GM12892 (cell line): ENCODE data around the gene PGF.
"Not testable (repeated sequence)": the region's sequence is repeated elsewhere in the genome, so short reads cannot be mapped to it uniquely, and the experiment has no call there.

Experiments used
- DNase-seq: peaks from one replicate; pipeline ENCODE4 v3.0.0; 2011; ENCODE audit not compliant: insufficient read length
- FAIRE-seq: peaks from 2 replicates; lab custom pipeline; 2011; peaks lifted over from hg19 to GRCh38; lab: Jason Lieb, UNC
- POLR2A ChIP-seq: IDR thresholded peaks from 2 replicates; pipeline ENCODE4 v1.6.1; 2011; ENCODE audit warnings: low read depth, low read length, control low read depth
- POLR2AphosphoS5 ChIP-seq: IDR thresholded peaks from 2 replicates; pipeline ENCODE4 v1.6.1; 2011; ENCODE audit warnings: low read depth, low read length, control low read depth
- TAF1 ChIP-seq: IDR thresholded peaks from 2 replicates; pipeline ENCODE4 v1.6.1; 2011; ENCODE audit warnings: low read depth, mild to moderate bottlenecking, control low read depth, low read length, borderline replicate concordance

PGF gene

DNA sequence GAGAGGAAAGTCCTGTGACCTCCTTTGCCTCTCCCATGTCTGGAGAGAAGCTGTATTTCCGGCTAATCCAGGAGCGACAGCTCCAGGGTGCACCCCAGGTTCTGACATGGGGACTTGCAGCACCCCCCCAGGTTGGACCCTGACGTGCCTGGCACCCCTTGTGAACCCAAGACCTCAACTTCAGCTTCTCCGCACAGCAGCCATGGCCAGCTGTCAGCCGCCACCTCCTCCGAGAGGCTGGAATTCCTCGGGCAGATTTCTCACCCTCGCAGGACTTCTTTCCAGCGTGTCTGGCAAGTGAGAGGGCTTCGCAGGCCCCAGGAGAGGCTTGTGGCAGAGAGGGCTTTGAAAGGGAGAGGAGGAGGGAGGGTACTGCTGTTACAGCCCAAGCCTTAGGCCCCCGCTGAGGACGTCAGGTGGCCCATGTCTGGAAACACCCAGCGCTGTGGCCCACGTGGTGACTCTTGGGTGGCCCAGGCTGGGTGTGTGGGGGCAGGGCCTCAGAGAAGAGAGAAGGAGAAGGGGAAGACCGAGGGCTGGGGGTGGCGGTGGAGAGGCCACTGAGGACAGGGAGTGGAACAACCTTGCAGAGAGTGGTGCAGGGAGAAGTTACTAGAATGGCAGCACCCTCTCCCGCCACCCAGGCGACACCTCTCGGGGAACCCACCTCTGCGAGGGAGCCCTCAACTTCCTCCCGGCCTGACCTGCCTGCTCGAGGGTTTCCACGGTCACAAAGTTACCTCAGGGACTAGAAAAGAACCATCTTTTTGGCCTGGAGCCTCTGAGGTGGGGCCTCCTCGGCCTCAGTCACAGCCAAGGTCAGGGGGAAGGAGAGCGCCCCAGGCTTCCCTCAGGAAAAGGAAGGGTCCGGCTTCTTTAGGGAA, 20.7 kb downstream of the PGF start:
- TF ChIP-seq POLR2A (no peak), TAF1 (no peak), POLR2AphosphoS5 (no peak)
- DNase-seq (no peak), FAIRE-seq (no peak)

DNA sequence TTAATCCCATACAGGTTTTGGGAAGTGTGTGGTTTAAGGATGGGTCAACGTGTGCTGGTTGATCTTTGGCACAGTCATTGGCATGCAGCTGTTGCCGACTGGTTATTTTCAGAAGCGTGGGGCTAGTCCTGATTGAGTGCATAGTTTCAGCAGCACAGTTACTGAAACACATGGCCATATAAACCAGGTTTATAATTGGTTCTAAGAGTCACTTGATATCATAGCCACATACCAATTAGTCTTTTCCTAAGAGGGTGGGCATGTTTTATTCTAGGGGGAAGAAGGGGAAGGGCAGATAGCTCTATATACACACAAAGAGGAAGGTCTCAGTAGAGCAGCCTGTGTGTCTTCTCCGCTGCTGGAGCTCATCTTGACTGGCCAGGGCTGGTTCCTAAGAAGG, 21.4 kb downstream of the PGF start:
- FAIRE-seq (no peak), DNase-seq (no peak)
- TF ChIP-seq POLR2A = no peak
- no peak for TF ChIP-seq POLR2AphosphoS5
- TF ChIP-seq TAF1 = no peak

GRCh38 chr14:74932936-74933335, 22.5 kb downstream of the PGF start:
- not testable (repeated sequence) for DNase-seq, FAIRE-seq

DNA sequence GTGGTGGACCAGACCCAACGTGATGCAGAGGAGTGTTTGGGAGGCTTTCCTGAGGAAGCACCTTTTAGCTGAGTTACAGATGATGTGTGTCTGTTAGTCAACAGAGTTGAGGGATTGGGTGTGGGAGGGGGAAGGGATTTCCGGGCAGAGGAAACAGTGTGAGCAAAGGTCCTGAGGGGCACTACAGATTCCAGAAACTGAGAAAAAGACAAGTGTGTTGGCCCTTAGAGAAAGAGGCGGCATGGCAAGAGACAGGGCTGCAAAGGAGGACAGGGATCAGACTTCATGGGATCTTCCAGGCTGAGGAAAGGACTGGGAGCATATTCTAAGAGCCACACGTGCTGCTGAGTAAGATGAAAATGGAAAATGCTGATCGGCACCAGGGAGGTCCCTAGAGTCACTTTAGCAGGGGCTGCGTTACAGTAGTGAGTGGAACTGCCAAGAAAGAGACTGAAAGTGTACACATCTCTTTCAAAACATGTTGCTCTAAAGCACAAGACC, 22.9 kb downstream of the PGF start:
- FAIRE-seq (no peak), DNase-seq (no peak)
- TF ChIP-seq POLR2AphosphoS5 (no peak), POLR2A (no peak), TAF1 (no peak)

DNA sequence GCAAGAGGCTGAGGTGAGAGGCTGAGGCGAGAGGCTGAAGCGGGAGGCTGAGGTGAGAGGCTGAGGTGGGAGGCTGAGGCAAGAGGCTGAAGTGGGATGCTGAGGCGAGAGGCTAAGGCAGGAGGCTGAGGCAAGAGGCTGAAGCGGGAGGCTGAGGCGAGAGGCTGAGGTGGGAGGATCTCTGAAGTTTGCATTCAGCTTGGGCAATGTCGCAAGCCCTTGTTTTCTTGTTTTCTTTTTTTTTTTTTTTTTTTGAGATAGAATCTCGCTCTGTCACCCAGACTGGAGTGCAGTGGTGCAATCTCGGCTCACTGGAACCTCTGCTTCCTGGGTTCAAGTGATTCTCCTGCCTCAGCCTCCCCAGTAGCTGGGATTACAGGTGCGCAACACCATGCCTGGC, 23.7 kb downstream of the PGF start:
- FAIRE-seq, DNase-seq: not testable (repeated sequence)

GRCh38 chr14:74929242-74929641, 26.2 kb downstream of the PGF start:
- DNase-seq (no peak), FAIRE-seq (no peak)
- TF ChIP-seq POLR2AphosphoS5 (no peak), TAF1 (no peak), POLR2A (no peak)

GRCh38 chr14:74927225-74927624, 28.2 kb downstream of the PGF start:
- DNase-seq (no peak), FAIRE-seq (no peak)
- TF ChIP-seq POLR2AphosphoS5 = no peak
- TF ChIP-seq POLR2A = no peak
- TF ChIP-seq TAF1 = no peak

DNA sequence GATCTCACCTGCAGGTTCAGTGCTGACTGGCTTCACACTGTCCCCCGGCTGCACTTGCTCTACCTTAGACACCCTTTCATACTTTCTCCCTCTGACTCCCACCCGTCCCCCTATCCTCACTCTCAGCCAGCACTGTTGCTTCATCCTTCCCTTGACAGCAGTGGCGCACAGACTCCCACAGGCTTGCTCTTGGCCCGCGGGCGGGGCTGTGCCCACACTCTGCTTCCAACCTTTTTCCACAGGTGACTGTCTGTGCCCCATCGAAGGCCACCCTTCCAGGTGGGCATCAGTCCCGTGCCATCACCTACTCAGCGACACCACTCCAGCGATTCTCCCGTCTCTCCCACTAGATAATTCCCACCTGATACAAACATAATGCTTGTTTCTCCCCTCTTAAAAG, 31.3 kb downstream of the PGF start:
- DNase-seq (no peak), FAIRE-seq (no peak)
- TF ChIP-seq POLR2AphosphoS5 (no peak), POLR2A (no peak), TAF1 (no peak)

DNA sequence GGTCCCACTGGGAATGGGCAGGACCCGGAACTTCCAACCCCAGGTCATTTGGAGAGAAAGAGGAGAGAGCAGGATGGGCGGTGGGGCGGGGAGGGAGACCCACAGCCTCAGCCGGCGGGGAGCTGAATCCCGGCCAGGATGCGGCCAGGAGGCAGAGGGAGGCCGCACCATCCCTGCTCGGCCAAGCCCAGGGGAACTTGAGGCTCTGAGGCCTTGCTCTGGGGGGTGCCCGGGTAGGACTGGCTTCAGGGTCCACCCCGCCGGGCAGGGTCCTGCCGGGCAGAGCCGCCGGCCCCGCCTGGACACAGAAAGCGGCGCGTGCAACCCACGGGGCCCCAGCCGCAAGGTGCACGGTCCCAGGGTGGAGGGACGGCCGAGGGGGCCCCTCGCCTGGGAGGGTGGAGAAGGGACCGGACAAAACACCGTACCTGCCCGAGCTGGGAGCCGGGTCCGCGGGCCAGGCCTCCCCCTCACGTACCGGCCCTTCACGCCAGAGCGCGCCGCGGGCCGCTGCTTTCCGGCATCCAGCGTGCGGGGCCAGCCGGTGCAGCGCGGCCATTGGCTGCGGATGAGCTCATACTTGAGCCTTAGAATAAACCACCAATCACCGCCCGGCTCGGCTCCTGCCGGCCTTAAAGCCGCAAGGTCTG, 32.5 kb downstream of the PGF start, which contains the start of gene RPS6KL1:
RPS6KL1 (minus strand) TSS at position 509 of the 650 bp plus-strand sequence. CDS start 1,719 bp downstream, outside the sequence.
- no peak for TF ChIP-seq POLR2AphosphoS5
- FAIRE-seq (peak; percentile 94), DNase-seq (peak; percentile 98)

- no peak for DNase-seq
- FAIRE-seq = no peak
- no peak for TF ChIP-seq POLR2AphosphoS5
- no peak for TF ChIP-seq POLR2A
- no peak for TF ChIP-seq TAF1
These were observed 33.2 kb downstream of the PGF start for GRCh38 chr14:74921987-74922751.

- DNase-seq (no peak), FAIRE-seq (no peak)
- no peak for TF ChIP-seq TAF1
- no peak for TF ChIP-seq POLR2AphosphoS5
- TF ChIP-seq POLR2A = no peak
These were observed 34.3 kb downstream of the PGF start for GRCh38 chr14:74921053-74921620.

DNA sequence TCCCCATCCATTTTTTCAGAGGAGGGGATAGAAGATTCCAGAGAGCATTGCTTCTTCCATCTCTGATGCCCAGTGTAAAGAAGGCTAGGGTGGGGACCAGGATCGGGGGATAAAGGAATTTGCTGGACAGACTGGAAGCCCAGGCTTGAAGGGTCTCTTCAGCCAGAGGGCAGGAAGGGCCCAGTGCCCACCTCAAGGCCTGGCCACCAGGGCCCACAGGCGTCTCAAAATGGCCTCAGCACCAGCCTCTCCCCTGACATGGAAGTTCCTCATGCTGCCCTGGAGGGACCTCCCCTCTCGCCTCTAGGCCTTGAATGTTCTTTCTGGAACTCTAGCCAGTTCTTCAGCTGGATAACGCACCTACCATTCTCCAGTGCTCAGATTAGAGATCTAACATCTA, 35.1 kb downstream of the PGF start:
- no peak for TF ChIP-seq POLR2AphosphoS5
- TF ChIP-seq TAF1 = no peak
- TF ChIP-seq POLR2A = no peak
- FAIRE-seq (no peak), DNase-seq (no peak)
